ENCODE results near the gene FMNL2.

Gene FMNL2

DNA sequence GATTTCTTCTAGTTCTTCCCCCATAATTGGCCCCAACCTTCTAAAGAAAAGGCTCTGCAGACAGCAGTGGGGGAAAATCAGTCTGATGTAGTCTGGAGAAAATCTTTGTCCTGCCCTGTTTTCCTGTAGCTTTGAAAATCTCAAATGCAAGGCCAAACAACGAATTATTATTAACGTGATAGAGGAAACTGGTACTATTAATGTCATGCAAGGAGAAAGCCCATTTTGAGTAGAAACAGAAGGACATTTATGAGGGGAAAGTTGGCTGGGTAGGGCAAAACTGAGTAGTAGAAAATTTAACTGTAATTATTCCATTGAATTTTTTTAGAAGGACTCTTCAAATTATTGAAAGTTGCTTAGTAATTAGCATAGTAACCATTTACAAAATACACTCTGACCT lies 98.8 kb downstream of the FMNL2 start:
- TF ChIP-seq CTCF (conservative IDR thresholded peaks at IDR 0.05; ENCODE audit: low read depth), result no peak
- DNase-seq (ENCODE audit: low spot score), result no peak
- CTCF ChIA-PET, result interaction anchor here (0.6 kb wide), 1 partner anchor 10 kb away, joined by 3 read pairs; no protein-coding TSS in a partner anchor
- POLR2A ChIA-PET (ENCODE audit: low non-redundant PET), result no interaction called here
- H3K27ac ChIP-seq, result no peak overlapping the region

DNA sequence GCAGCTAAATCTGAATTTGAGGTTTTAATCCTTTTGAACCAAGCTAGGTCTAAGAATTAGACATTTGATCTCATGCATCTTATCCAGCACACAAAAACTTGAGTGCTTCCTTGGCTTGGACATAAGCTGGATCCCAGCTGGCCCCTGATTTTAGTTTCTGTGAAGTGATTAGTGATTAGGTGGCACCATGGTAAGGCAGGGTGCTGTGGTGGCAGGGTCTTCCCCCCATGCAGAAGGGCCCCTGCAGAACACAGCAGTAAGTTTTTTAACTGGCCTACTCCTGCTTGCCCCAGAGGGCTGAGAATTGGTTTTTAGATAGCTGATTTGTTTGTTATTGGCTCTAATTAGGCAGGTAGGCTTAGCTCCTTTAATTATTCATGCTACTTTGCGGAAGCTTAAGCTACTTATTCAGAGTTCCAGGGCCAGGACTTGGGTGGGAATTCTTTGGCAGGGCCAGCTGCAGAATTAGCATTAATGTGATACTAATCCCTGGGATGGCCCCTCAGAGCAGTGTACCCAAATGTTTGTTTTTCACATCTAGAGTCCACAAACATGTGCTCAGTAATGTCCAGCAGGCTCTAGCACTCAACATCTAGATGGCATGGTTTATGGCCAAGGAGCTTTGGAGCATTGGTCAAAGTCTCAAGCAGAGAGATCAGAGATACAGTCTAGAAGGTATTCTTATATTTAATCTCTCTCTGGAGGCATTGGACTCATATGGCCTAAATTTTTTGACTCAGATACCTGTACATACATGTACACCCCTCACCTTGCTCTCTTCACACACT lies 99.6 kb downstream of the FMNL2 start:
- CTCF ChIA-PET, result no interaction called here
- TF ChIP-seq CTCF (conservative IDR thresholded peaks at IDR 0.05; ENCODE audit: low read depth), result no peak
- DNase-seq (ENCODE audit: low spot score), result no peak
- POLR2A ChIA-PET (ENCODE audit: low non-redundant PET), result no interaction called here
- H3K27ac ChIP-seq, result no peak overlapping the region

DNA sequence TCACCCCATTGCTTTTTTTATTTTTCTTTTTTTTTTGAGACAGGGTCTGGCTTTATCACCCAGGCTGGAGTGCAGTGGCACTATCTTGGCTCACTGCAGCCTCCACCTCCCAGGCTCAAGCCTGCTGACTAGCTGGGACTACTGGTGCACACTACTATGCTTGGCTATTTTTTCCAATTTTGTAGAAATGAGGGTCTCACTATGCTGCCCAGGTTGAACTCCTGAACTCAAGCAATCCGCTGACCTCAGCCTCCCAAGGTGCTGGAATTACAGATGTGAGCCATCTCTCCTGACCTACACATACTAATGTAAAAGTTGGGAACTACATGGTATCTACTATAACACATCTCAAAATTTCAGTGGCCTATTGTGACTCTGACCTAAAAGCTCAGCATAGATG lies 101.2 kb downstream of the FMNL2 start:
- no peak overlapping the region for H3K27ac ChIP-seq
- no peak for TF ChIP-seq CTCF (conservative IDR thresholded peaks at IDR 0.05; ENCODE audit: low read depth)
- DNase-seq (ENCODE audit: low spot score), result no peak
- ChIA-PET POLR2A (ENCODE audit: low non-redundant PET) (no interaction called here), CTCF (no interaction called here)

DNA sequence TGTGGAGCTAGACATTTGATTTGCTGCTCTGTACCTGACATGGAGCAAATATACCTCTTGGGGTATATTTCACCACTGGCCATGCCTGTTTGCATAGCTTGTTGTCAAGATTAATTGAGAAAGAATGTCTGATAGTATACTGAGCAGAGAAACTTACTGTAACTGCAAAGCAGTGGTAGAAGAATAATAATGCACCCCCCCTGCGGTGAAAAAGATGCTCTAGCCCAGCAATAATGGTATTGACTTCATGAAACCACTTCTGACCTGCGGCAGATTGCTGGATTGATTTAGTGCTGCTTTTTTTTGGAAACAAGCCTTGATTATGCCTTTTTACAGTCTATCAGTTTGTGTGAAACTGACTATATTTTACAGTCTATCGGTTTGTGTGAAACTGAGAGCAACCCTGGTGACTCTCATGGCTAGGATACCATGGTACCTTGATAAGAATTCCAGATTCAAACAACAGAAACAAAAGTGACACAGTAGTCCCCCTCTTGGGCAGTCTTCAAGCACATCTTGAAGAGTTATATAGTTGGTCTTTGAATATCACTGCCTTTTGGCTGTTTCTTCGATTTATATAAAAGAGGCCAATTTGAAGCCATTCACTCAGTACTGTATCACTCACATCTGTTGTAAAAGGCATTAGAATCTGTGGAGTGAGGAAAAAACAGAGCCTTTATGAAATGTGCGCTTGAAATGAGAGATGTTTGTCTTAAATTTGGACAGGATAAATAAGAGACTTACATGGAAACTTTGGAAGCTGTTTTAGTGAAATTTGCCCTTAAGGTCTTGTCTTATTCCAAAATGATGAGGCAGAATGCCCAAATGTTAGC lies 102.5 kb downstream of the FMNL2 start:
- no peak for TF ChIP-seq CTCF (conservative IDR thresholded peaks at IDR 0.05; ENCODE audit: low read depth)
- POLR2A ChIA-PET (ENCODE audit: low non-redundant PET), result no interaction called here
- CTCF ChIA-PET, result no interaction called here
- no peak for DNase-seq (ENCODE audit: low spot score)
- H3K27ac ChIP-seq, result no peak overlapping the region

GRCh38 chr2:152440049-152440448 lies 105.1 kb downstream of the FMNL2 start:
- no peak for TF ChIP-seq CTCF (conservative IDR thresholded peaks at IDR 0.05; ENCODE audit: low read depth)
- H3K27ac ChIP-seq, result peak overlapping the region; percentile 83
- DNase-seq (ENCODE audit: low spot score), result no peak
- CTCF ChIA-PET, result no interaction called here
- POLR2A ChIA-PET (ENCODE audit: low non-redundant PET), result no interaction called here

- ChIA-PET POLR2A (ENCODE audit: low non-redundant PET) (no interaction called here), CTCF (no interaction called here)
- H3K27ac ChIP-seq, result peak overlapping the region; percentile 83
- TF ChIP-seq CTCF (conservative IDR thresholded peaks at IDR 0.05; ENCODE audit: low read depth), result no peak
- peak; percentile 89 for DNase-seq (ENCODE audit: low spot score)
These were observed 105.5 kb downstream of the FMNL2 start for GRCh38 chr2:152440460-152440859.
